ENCODE results near the gene TRAIP. TPM values are rescaled to one million over a fixed set of nuclear protein-coding genes. Genes with fewer than 3 reads are reported as not detected.

The TRAIP gene
- total RNA-seq, 4 donors from 2014 or later: 1.1 to 4.8 (median 2.9) TPM

- H3K4me3 ChIP-seq (ENCODE audit: low read depth, poor library complexity, severe bottlenecking): no peak overlapping the region
- no peak for TF ChIP-seq CTCF (IDR thresholded peaks at IDR 0.05)
- DNase-seq (ENCODE audit: low spot score in 2 of 2): no peak
- WGBS, 2 donors: 77 to 91% methylated on average over 2 of the region's 2 CpGs
- intact Hi-C loops (cut with DNase I; ENCODE audit: low total_unique reads): no loop called here
These were observed 23.4 kb upstream of the TRAIP start for GRCh38 chr3:49879721-49880120.

- TF ChIP-seq CTCF (IDR thresholded peaks at IDR 0.05) (no peak), POLR2A (IDR thresholded peaks at IDR 0.05) (no peak)
- no peak for DNase-seq (ENCODE audit: low spot score in 2 of 2)
- no peak overlapping the region for H3K4me3 ChIP-seq (ENCODE audit: low read depth, poor library complexity, severe bottlenecking)
- intact Hi-C loops (cut with DNase I; ENCODE audit: low total_unique reads): no loop called here
These were observed 22.3 kb upstream of the TRAIP start for GRCh38 chr3:49878686-49879085.

GRCh38 chr3:49877716-49878115 lies 21.4 kb upstream of the TRAIP start:
- DNase-seq (ENCODE audit: low spot score in 2 of 2): no peak
- WGBS, 2 donors: 56 to 71% methylated on average over 2 of the region's 2 CpGs
- no peak overlapping the region for H3K4me3 ChIP-seq (ENCODE audit: low read depth, poor library complexity, severe bottlenecking)
- intact Hi-C loops (cut with DNase I; ENCODE audit: low total_unique reads): no loop called here
- TF ChIP-seq CTCF (IDR thresholded peaks at IDR 0.05) (no peak), POLR2A (IDR thresholded peaks at IDR 0.05) (no peak)

GRCh38 chr3:49876567-49876966 lies 20.2 kb upstream of the TRAIP start:
- WGBS, 2 donors: 85 to 87% methylated on average over 5 of the region's 5 CpGs
- DNase-seq (ENCODE audit: low spot score in 2 of 2): no peak
- no peak overlapping the region for H3K4me3 ChIP-seq (ENCODE audit: low read depth, poor library complexity, severe bottlenecking)
- TF ChIP-seq CTCF (IDR thresholded peaks at IDR 0.05): no peak
- intact Hi-C loops (cut with DNase I; ENCODE audit: low total_unique reads): no loop called here

DNA sequence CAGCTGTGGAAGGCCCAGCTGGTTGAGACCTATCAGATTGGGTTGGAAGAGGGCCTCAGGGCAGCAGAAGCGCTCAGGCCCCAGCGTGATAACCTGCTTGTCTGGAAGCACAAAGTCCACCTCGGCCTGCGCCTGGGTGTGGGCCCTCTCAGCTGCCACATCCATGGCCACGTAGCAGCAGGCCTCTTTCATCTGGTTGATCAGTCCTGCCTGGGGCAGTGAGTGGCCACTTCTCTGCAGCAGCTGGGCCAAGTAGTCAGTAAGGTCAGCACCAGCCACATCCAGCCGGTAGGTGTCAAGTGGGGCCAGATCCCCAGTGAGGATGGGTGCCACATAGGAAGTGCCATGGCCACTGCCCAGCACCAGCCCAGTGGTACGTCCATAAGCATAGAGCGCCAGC lies 17.3 kb upstream of the TRAIP start:
- TF ChIP-seq POLR2A (IDR thresholded peaks at IDR 0.05) (no peak), CTCF (IDR thresholded peaks at IDR 0.05) (no peak)
- intact Hi-C loops (cut with DNase I; ENCODE audit: low total_unique reads): no loop called here
- H3K4me3 ChIP-seq (ENCODE audit: low read depth, poor library complexity, severe bottlenecking): no peak overlapping the region
- DNase-seq (ENCODE audit: low spot score in 2 of 2): no peak
- WGBS, 2 donors: 95% methylated on average over 7 of the region's 8 CpGs

GRCh38 chr3:49872801-49873281 lies 16.5 kb upstream of the TRAIP start:
- H3K4me3 ChIP-seq (ENCODE audit: low read depth, poor library complexity, severe bottlenecking): no peak overlapping the region
- TF ChIP-seq CTCF (IDR thresholded peaks at IDR 0.05): no peak
- WGBS, 2 donors: 49 to 58% methylated on average over 4 of the region's 4 CpGs
- intact Hi-C loops (cut with DNase I; ENCODE audit: low total_unique reads): no loop called here
- no peak for DNase-seq (ENCODE audit: low spot score in 2 of 2)
